GM13976 (cell line): ENCODE data around the gene ZSWIM5.

Source experiments
- DNase-seq: peaks from one replicate; pipeline ENCODE4 v3.0.0; 2012; ENCODE audit warnings: low spot score
- CTCF ChIP-seq: IDR thresholded peaks from 2 replicates; pipeline ENCODE4 v1.5.1; 2012; ENCODE audit warnings: borderline replicate concordance, mild to moderate bottlenecking; ENCODE audit not compliant: insufficient read depth; ENCODE audit errors: extremely low read depth, missing control alignments, control extremely low read depth
- in situ Hi-C: fragments of 300-500 bp; cut with MboI; formaldehyde crosslinking; loops from one replicate; pipeline ENCODE4 v1.12.0; 2022; ENCODE audit warnings: low sequenced_read_pairs, mixed read lengths, inconsistent platforms; ENCODE audit not compliant: unreplicated experiment

The ZSWIM5 gene

GRCh38 chr1:45038661-45039364, 167.6 kb downstream of the ZSWIM5 start:
- in situ Hi-C loops, result loop anchor here (10.0 kb wide), 1 partner anchor 56 kb away; no protein-coding TSS in a partner anchor
- no peak for TF ChIP-seq CTCF
- DNase-seq, result no peak

DNA sequence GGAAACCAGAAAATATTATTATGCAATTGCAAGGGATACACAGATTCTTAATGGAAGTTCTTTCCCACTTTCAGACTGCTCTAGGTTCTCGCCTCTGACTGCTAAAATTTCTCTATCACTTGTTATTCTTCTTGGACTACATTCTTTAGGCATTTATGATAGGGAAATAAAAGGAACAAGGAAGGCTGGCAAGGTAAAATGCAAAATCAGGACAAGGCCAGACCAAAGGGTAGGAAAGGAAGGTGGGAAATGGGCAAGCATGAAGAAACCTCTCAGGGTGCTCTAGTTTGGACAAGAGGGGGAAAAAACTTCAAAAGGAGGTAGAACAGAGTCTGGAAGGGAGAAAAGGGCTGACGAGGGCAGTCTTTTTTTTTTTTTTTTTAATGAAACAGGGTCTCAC, 168.2 kb downstream of the ZSWIM5 start:
- in situ Hi-C loops, result loop anchor here (10.0 kb wide), 1 partner anchor 57 kb away; no protein-coding TSS in a partner anchor
- TF ChIP-seq CTCF, result no peak
- DNase-seq, result no peak

GRCh38 chr1:45037456-45037855, 168.9 kb downstream of the ZSWIM5 start:
- in situ Hi-C loops, result loop anchor here (10.0 kb wide), 1 partner anchor 57 kb away; no protein-coding TSS in a partner anchor
- DNase-seq, result no peak
- no peak for TF ChIP-seq CTCF

- no peak for DNase-seq
- in situ Hi-C loops, result loop anchor here (10.0 kb wide), 1 partner anchor 59 kb away; no protein-coding TSS in a partner anchor
- TF ChIP-seq CTCF, result no peak
Measured at GRCh38 chr1:45035631-45036301, 170.6 kb downstream of the ZSWIM5 start.

DNA sequence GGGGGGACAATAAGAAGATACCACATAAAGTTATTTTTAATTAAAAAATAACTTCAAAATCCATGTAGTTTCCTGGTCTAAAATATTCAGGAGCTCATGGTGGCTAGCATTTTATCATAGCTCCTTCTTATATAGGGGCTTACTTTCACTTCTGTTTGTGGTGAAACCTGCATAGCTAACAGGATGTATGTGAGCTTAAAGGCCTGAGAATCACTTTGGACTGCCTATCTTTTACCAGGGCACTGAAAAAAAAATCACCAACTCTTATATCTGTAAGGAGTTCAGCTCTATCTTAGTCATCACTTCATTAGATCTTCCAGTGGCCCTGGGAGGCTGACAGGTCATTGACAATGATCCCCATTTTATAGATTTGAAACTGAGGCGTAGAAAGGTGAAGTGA, 173.0 kb downstream of the ZSWIM5 start:
- no peak for TF ChIP-seq CTCF
- in situ Hi-C loops, result loop anchor here (10.0 kb wide), 1 partner anchor 61 kb away; no protein-coding TSS in a partner anchor
- peak; percentile 69 for DNase-seq

DNA sequence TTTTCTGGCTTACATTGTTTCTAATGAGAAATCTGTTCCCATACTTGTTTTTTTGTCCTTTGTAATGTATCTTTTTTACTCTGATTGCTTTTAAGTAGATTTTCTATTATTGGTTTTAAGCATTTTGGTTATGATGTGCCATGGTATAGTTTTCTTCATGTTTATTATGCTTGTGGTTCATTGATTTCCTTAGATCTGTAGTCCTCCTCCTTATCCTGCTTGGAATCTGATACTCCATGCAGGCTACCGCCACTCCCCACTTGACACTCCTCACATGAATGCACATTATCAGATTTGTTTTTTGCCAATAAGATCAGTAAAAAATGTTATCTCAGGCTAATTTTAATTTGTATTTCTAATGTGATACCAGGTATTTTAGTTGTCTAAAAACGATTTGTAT, 173.6 kb downstream of the ZSWIM5 start:
- no peak for DNase-seq
- TF ChIP-seq CTCF, result no peak
- in situ Hi-C loops, result loop anchor here (10.0 kb wide), 1 partner anchor 62 kb away; no protein-coding TSS in a partner anchor
